T-cell (primary cell): ENCODE data around the gene CCL13. TPM values are rescaled to one million over a fixed set of nuclear protein-coding genes. Genes with fewer than 3 reads are reported as not detected.

Experiments
- ATAC-seq, 4 experiments: fragments of 200-7000 bp in 3 of 4; fragments of 150-1000 bp in 1 of 4; cut with Tn5 transposase; replicated peaks in 1 of 4; 1 replicate in 3 of 4; 2 replicates in 1 of 4; pipeline ENCODE4 v1.10.0; 2021; ENCODE audit warnings: moderate library complexity in 3 of 4, mild to moderate bottlenecking in 2 of 4, moderate number of reproducible peaks in 1 of 4
- CTCF ChIA-PET, 2 donors: fragments of 300-600 bp; sonication (Branson Sonifier 250); formaldehyde crosslinking; loops; one replicate each; lab custom pipeline; 2022; ENCODE audit warnings: antibody characterized with exemption in 2 of 2; lab: Charles Lee
- POLR2A ChIA-PET, 2 donors: fragments of 300-600 bp; sonication (Branson Sonifier 250); formaldehyde crosslinking; loops; one replicate each; lab custom pipeline; 2022; ENCODE audit warnings: antibody characterized with exemption in 2 of 2; lab: Charles Lee
- DNase-seq, 35 experiments: peaks; one replicate each; pipeline versions ENCODE4 v3.0.0 to v3.0.0-alpha.2; 2013 to 2023
- H3K27ac ChIP-seq: one replicate; pipeline ENCODE4 v1.5.1; 2013; ENCODE audit warnings: low read length
- H3K27me3 ChIP-seq, 2 experiments: replicated peaks in 1 of 2; 1 replicate in 1 of 2; 2 replicates in 1 of 2; pipeline versions ENCODE4 v1.6.1 to v1.7.0; 2013; ENCODE audit warnings: low read length in 1 of 2, mixed read lengths in 1 of 2; ENCODE audit not compliant: control insufficient read depth in 2 of 2, insufficient read depth in 2 of 2; ENCODE audit errors: extremely low read depth in 1 of 2
- H3K36me3 ChIP-seq, 2 donors: 1 replicate in 1 of 2; 2 replicates in 1 of 2; pipeline versions ENCODE4 v1.6.1 to v1.7.0; 2013; ENCODE audit warnings: low read length in 1 of 2; ENCODE audit not compliant: control insufficient read depth in 2 of 2, insufficient read depth in 1 of 2; ENCODE audit errors: extremely low read depth in 1 of 2
- H3K4me1 ChIP-seq, 2 experiments: 1 replicate in 1 of 2; 2 replicates in 1 of 2; pipeline versions ENCODE4 v1.6.1 to v1.7.0; 2013; ENCODE audit warnings: low read length in 2 of 2, mixed read lengths in 1 of 2; ENCODE audit not compliant: insufficient read depth in 2 of 2, control insufficient read depth in 1 of 2; ENCODE audit errors: extremely low read depth in 1 of 2
- H3K4me3 ChIP-seq, 2 donors: 1 replicate in 1 of 2; 2 replicates in 1 of 2; pipeline versions ENCODE4 v1.5.1 to v1.7.0; 2013; ENCODE audit warnings: mild to moderate bottlenecking in 2 of 2, low read length in 1 of 2, moderate library complexity in 1 of 2; ENCODE audit not compliant: control insufficient read depth in 1 of 2; ENCODE audit errors: extremely low read depth in 1 of 2
- H3K9me3 ChIP-seq: 2 replicates; pipeline ENCODE4 v1.7.0; 2013
- H3K27ac Mint-ChIP-seq, 2 donors: one replicate each; pipeline ENCODE4 v1.8.0; 2020 to 2021; ENCODE audit warnings: mild to moderate bottlenecking in 2 of 2, mixed read lengths in 2 of 2
- H3K27me3 Mint-ChIP-seq, 2 donors: one replicate each; pipeline ENCODE4 v1.8.0; 2021 to 2022; ENCODE audit warnings: mixed read lengths in 2 of 2
- H3K36me3 Mint-ChIP-seq: one replicate; pipeline ENCODE4 v1.8.0; 2021; ENCODE audit warnings: mixed read lengths
- H3K4me1 Mint-ChIP-seq, 3 donors: one replicate each; pipeline ENCODE4 v1.8.0; 2020 to 2022; ENCODE audit warnings: mixed read lengths in 3 of 3, mild to moderate bottlenecking in 1 of 3
- H3K4me3 Mint-ChIP-seq, 3 donors: one replicate each; pipeline ENCODE4 v1.8.0; 2020 to 2022; ENCODE audit warnings: mild to moderate bottlenecking in 3 of 3, mixed read lengths in 3 of 3, moderate library complexity in 3 of 3
- H3K9me3 Mint-ChIP-seq, 3 donors: one replicate each; pipeline ENCODE4 v1.8.0; 2020 to 2022; ENCODE audit warnings: mixed read lengths in 3 of 3
- WGBS: methylation state at CpG from one replicate; pipeline ENCODE4 v1.1.5; 2013; ENCODE audit warnings: missing lambda C conversion rate; ENCODE audit not compliant: insufficient coverage; 5-methylcytosine and 5-hydroxymethylcytosine counted together
- total RNA-seq, 35 experiments: library from RNA in 6 of 35; stranded (reverse) in 6 of 35; fragments of 120-200 nt in 1 of 35; gene quantifications; one replicate each; pipeline versions ENCODE4 v1.2.1 to v1.2.4 and lab custom pipeline; 2013 to 2026

CCL13 gene
- total RNA-seq (not detected), total RNA-seq (lab: John Stamatoyannopoulos, UW) (0 to 0.20 (median 0) reads per million in 29 experiments)
- not detected for total RNA-seq (2013)

- Mint-ChIP-seq H3K4me1 (no peaks in the 10 kb centered on the region), H3K27me3 (peaks cover 4 to 10% of the 10 kb centered on the region in 2 donors), H3K9me3 (peaks cover 0 to 4% (median 3%) of the 10 kb centered on the region in 3 donors), H3K4me3 (no peak within 1 kb of the TSS), H3K27ac (no peak within 1 kb of the TSS), H3K36me3 (no peaks in the 10 kb centered on the region)
- ATAC-seq, result no peak
- peaks cover 0 to 9% of the 10 kb centered on the region in 2 experiments for H3K27me3 ChIP-seq
- H3K4me1 ChIP-seq, result peaks cover 0 to 2% of the 10 kb centered on the region in 2 experiments
- CTCF ChIA-PET, result no interaction called here
- POLR2A ChIA-PET, result no interaction called here
- no peak within 1 kb of the TSS for H3K27ac ChIP-seq
- no peaks in the 10 kb centered on the region for H3K9me3 ChIP-seq
- no peaks in the 10 kb centered on the region for H3K36me3 ChIP-seq
- DNase-seq, result no peak
- 86% methylated on average over 5 of the region's 5 CpGs for WGBS
- no peak within 1 kb of the TSS for H3K4me3 ChIP-seq
These were observed at the start of gene CCL13 for GRCh38 chr17:34356194-34356593. Gene CCL13 (plus strand): TSS chr17:34356480. CDS start chr17:34356527, 47 bp downstream.

DNA sequence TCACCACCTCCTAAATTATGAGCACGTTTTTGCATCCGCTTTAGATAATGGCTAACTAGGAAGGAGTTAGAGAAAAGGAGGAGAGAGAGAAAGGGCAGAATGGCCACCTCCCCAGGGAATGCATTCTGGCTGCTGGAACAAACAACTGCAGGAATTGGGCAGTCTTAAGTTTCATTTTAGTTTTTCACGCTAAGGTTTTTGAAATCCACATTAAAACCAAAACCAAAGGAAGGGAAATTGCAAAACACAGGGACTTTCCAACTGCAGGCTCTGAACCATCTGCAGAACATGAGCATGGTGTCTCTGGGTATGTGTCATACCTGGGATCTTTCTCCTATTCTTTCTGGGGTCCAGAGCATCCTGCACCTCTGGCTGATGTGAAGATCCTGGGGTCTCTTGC lies 49.2 kb upstream of the CCL13 start:
- WGBS, result no CpG with 5 or more reads among the region's 3 CpGs
- no peak for DNase-seq
- no peaks in the 10 kb centered on the region for H3K9me3 Mint-ChIP-seq
- ATAC-seq, result no peak
- H3K27me3 ChIP-seq, result no peaks in the 10 kb centered on the region
- H3K36me3 Mint-ChIP-seq, result no peaks in the 10 kb centered on the region
- H3K4me3 Mint-ChIP-seq, result no peak overlapping the region
- no peak overlapping the region for H3K27ac ChIP-seq
- no peaks in the 10 kb centered on the region for H3K4me1 ChIP-seq
- ChIA-PET POLR2A (no interaction called here), CTCF (no interaction called here)
- H3K4me3 ChIP-seq, result no peak overlapping the region
- H3K9me3 ChIP-seq, result no peaks in the 10 kb centered on the region
- no peaks in the 10 kb centered on the region for H3K4me1 Mint-ChIP-seq
- H3K27me3 Mint-ChIP-seq, result peaks cover 6 to 16% of the 10 kb centered on the region in 2 donors
- H3K36me3 ChIP-seq, result no peaks in the 10 kb centered on the region
- H3K27ac Mint-ChIP-seq, result no peak overlapping the region

- DNase-seq (no peak), ATAC-seq (no peak)
- Mint-ChIP-seq H3K27ac (no peak overlapping the region), H3K27me3 (peaks cover 17 to 18% of the 10 kb centered on the region in 2 donors), H3K4me1 (no peaks in the 10 kb centered on the region), H3K4me3 (no peak overlapping the region), H3K9me3 (no peaks in the 10 kb centered on the region), H3K36me3 (no peaks in the 10 kb centered on the region)
- H3K9me3 ChIP-seq, result no peaks in the 10 kb centered on the region
- CTCF ChIA-PET, result no interaction called here
- H3K4me3 ChIP-seq, result no peak overlapping the region
- no peak overlapping the region for H3K27ac ChIP-seq
- no peaks in the 10 kb centered on the region for H3K4me1 ChIP-seq
- no peaks in the 10 kb centered on the region for H3K36me3 ChIP-seq
- POLR2A ChIA-PET, result no interaction called here
- H3K27me3 ChIP-seq, result no peaks in the 10 kb centered on the region
These were observed 47.9 kb upstream of the CCL13 start for GRCh38 chr17:34308371-34308770.

DNA sequence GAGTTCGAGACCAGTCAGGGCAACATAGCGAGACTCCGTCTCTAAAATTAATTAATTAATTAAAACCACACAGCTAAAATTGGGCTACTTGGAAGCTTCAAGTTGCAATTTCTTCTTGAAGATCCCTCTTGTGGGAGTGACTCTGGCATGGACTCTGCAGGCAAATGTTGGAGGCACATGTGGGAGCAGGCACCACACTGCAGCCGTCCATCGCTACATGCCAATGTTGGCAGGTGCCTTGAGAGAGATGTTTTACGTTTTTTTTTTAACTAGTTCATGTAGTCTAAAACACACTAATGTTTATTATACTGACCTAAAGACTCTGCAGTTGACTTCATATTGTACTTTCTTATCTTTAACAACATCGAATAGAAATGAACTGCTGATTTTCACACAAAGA lies 45.0 kb upstream of the CCL13 start:
- Mint-ChIP-seq H3K27ac (no peak overlapping the region), H3K4me1 (no peaks in the 10 kb centered on the region), H3K27me3 (peaks cover 26 to 27% of the 10 kb centered on the region in 2 donors), H3K4me3 (no peak overlapping the region), H3K36me3 (no peaks in the 10 kb centered on the region), H3K9me3 (no peaks in the 10 kb centered on the region)
- no CpG with 5 or more reads among the region's 7 CpGs for WGBS
- DNase-seq (no peak), ATAC-seq (no peak)
- Histone ChIP-seq H3K4me3 (no peak overlapping the region), H3K27me3 (no peaks in the 10 kb centered on the region), H3K9me3 (no peaks in the 10 kb centered on the region), H3K4me1 (no peaks in the 10 kb centered on the region), H3K36me3 (no peaks in the 10 kb centered on the region), H3K27ac (no peak overlapping the region)
- ChIA-PET POLR2A (no interaction called here), CTCF (no interaction called here)

GRCh38 chr17:34312080-34312479 lies 44.2 kb upstream of the CCL13 start:
- POLR2A ChIA-PET, result no interaction called here
- no peaks in the 10 kb centered on the region for H3K9me3 ChIP-seq
- H3K27me3 Mint-ChIP-seq, result peaks cover 26 to 28% of the 10 kb centered on the region in 2 donors
- no peaks in the 10 kb centered on the region for H3K4me1 Mint-ChIP-seq
- no peaks in the 10 kb centered on the region for H3K4me1 ChIP-seq
- CTCF ChIA-PET, result no interaction called here
- no peaks in the 10 kb centered on the region for H3K27me3 ChIP-seq
- H3K36me3 Mint-ChIP-seq, result no peaks in the 10 kb centered on the region
- no peak overlapping the region for H3K27ac ChIP-seq
- no peaks in the 10 kb centered on the region for H3K9me3 Mint-ChIP-seq
- H3K36me3 ChIP-seq, result no peaks in the 10 kb centered on the region
- no peak overlapping the region for H3K4me3 Mint-ChIP-seq
- ATAC-seq (no peak), DNase-seq (no peak)
- WGBS, result 89% methylated on average over 2 of the region's 5 CpGs
- H3K4me3 ChIP-seq, result no peak overlapping the region
- H3K27ac Mint-ChIP-seq, result no peak overlapping the region

DNA sequence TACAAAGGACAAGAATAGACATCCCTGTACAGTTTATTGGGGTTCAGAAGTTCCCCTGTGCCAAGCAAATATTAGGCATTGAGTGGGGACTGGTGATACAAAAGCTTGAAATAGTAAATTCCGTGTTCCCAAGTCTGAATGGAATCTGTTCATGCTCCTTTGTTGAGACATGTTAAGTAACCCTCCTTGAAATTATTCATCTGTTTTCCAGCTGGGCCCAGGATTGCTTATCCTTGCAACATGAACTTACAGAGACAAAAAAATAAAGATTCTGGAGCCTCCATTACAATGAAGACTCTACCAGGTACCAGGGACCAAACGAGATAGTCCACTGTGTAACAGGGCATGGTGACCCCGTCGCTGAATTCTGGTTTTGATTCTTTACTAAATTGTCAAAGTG lies 43.1 kb upstream of the CCL13 start:
- no CpG with 5 or more reads among the region's 4 CpGs for WGBS
- no peak overlapping the region for H3K27ac Mint-ChIP-seq

DNA sequence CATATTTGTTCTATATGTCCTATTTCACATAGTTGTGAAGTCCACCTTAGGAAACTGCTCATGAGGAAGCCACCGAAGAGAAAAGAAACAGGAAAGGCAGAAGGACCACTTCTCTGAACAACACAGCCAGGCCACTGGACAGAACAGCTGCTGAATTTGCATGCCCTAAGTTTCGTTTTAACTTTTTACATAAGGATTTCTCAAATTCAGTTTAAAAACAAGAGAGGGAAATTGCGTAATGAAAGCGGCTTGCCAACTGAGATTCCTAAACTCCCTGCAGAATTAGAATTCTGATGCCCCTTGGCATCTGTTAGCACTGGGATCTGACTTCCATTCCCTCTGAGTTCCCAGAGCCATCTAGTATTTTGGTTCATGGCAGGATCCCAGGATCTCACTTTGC lies 42.0 kb upstream of the CCL13 start:
- peaks cover 0 to 2% of the 10 kb centered on the region in 2 experiments for H3K27me3 ChIP-seq
- Mint-ChIP-seq H3K4me1 (no peaks in the 10 kb centered on the region), H3K27me3 (peaks cover 26 to 28% of the 10 kb centered on the region in 2 donors), H3K27ac (no peak overlapping the region), H3K9me3 (no peaks in the 10 kb centered on the region), H3K4me3 (no peak overlapping the region), H3K36me3 (no peaks in the 10 kb centered on the region)
- ChIA-PET CTCF (no interaction called here), POLR2A (no interaction called here)
- no peaks in the 10 kb centered on the region for H3K9me3 ChIP-seq
- WGBS, result 79% methylated on average over 2 of the region's 4 CpGs
- ATAC-seq (no peak), DNase-seq (no peak)
- no peaks in the 10 kb centered on the region for H3K36me3 ChIP-seq
- H3K4me3 ChIP-seq, result no peak overlapping the region
- H3K27ac ChIP-seq, result no peak overlapping the region
- H3K4me1 ChIP-seq, result no peaks in the 10 kb centered on the region

More for the DNA sequence above, 43.1 kb upstream of the CCL13 start:
- H3K9me3 ChIP-seq, result no peaks in the 10 kb centered on the region
- no peaks in the 10 kb centered on the region for H3K4me1 Mint-ChIP-seq
- no peak overlapping the region for H3K4me3 Mint-ChIP-seq
- ATAC-seq (no peak), DNase-seq (no peak)
- H3K4me1 ChIP-seq, result no peaks in the 10 kb centered on the region
- CTCF ChIA-PET, result no interaction called here
- H3K27me3 ChIP-seq, result no peaks in the 10 kb centered on the region
- POLR2A ChIA-PET, result no interaction called here
- no peaks in the 10 kb centered on the region for H3K36me3 ChIP-seq
- no peaks in the 10 kb centered on the region for H3K36me3 Mint-ChIP-seq
- H3K27ac ChIP-seq, result no peak overlapping the region
- no peaks in the 10 kb centered on the region for H3K9me3 Mint-ChIP-seq
- H3K27me3 Mint-ChIP-seq, result peaks cover 26 to 28% of the 10 kb centered on the region in 2 donors
- H3K4me3 ChIP-seq, result no peak overlapping the region
